Right lobe of liver (tissue), 6 donors: ENCODE results near the gene KRT81. TPM values are rescaled to one million over a fixed set of nuclear protein-coding genes. Genes with fewer than 3 reads are reported as not detected.
A peak's percentile ranks its signal among the peaks of the same experiment; 100 is the strongest.

Source experiments
- ATAC-seq, 4 donors: fragments of 200-7000 bp; cut with Tn5 transposase; one replicate each; pipeline ENCODE4 v1.9.1; 2020; ENCODE audit warnings: mild to moderate bottlenecking in 4 of 4, moderate library complexity in 4 of 4
- DNase-seq, 3 donors: peaks; one replicate each; pipeline ENCODE4 v3.0.0-alpha.2; 2020
- H3K27ac ChIP-seq, 3 donors: fragments of 200-600 bp; one replicate each; pipeline ENCODE4 v1.8.0; 2022
- H3K27me3 ChIP-seq, 2 donors: fragments of 200-600 bp; one replicate each; pipeline ENCODE4 v1.8.0; 2022
- H3K36me3 ChIP-seq, 4 donors: fragments of 200-600 bp; sonication (generic) in 1 of 4; one replicate each; pipeline versions ENCODE4 v1.5.1 to v1.8.0; 2017 to 2022; ENCODE audit warnings: control low read depth in 1 of 4
- H3K4me1 ChIP-seq, 4 donors: fragments of 200-600 bp; sonication (generic) in 1 of 4; one replicate each; pipeline versions ENCODE4 v1.5.1 to v1.8.0; 2017 to 2022; ENCODE audit warnings: control low read depth in 1 of 4
- H3K4me3 ChIP-seq, 3 donors: fragments of 200-600 bp; one replicate each; pipeline ENCODE4 v1.8.0; 2022
- H3K9me3 ChIP-seq, 4 donors: fragments of 200-600 bp; sonication (generic) in 1 of 4; one replicate each; pipeline versions ENCODE4 v1.5.1 to v1.8.0; 2017 to 2022; ENCODE audit warnings: control low read depth in 1 of 4
- POLR2A ChIP-seq: fragments of 450-650 bp; IDR thresholded peaks from one replicate; pipeline ENCODE4 v1.6.1; 2017; ENCODE audit warnings: antibody characterized with exemption, mild to moderate bottlenecking
- WGBS: methylation state at CpG from one replicate; pipeline ENCODE4 v1.1.6; 2018; ENCODE audit warnings: low coverage, low lambda C conversion rate; ENCODE audit not compliant: insufficient coverage; ENCODE audit errors: missing lambda C conversion rate; 5-methylcytosine and 5-hydroxymethylcytosine counted together
- intact Hi-C, 2 donors: fragments of 100-400 bp; cut with DNase I; formaldehyde crosslinking; loops; one replicate each; pipeline versions ENCODE4 v1.11.2 to v1.14.1; 2022
- total RNA-seq, 6 experiments: library from RNA; depleted of rRNA in 2 of 6; stranded (reverse); fragments of >200 nt in 2 of 6; fragmentation: NEBNext Ultra II Directional in 3 of 6; extraction: Animal tissue kit (Norgen Biotek cat#: 25700) in 3 of 6; gene quantifications; one replicate each; pipeline versions ENCODE4 v1.1.0 to v1.2.4, GENCODE V29; 2016 to 2023
- TF ChIP-seq, protein P1 (sequence below), 4 donors: fragments of 200-600 bp in 3 of 4; fragments of 450-650 bp in 1 of 4; IDR thresholded peaks; one replicate each; pipeline versions ENCODE4 v1.5.1 to v1.8.0; 2016 to 2022; ENCODE audit warnings: antibody characterized with exemption in 4 of 4, mild to moderate bottlenecking in 2 of 4
- donor health status: DM: no; HTN: yes; CAD: no.
- donor health status: DM: no; HTN: no; CAD: no.
- donor health status: DM: no; HTN: no; CAD: no.
- donor health status: DM: no; HTN: yes; CAD: no.
- donor health status: DM: no; HTN: yes; CAD: no.

The KRT81 gene
- total RNA-seq, 6 experiments from 2014 or later: 0.13 TPM; not detected in 5

- 69% methylated on average over 1 of the region's 2 CpGs for WGBS
- intact Hi-C loops: no loop called here
Observed at GRCh38 chr12:52285172-52285745, 6.1 kb downstream of the KRT81 start.

GRCh38 chr12:52284562-52285171 is 6.7 kb downstream of the KRT81 start:
- TF ChIP-seq, protein P1, sequence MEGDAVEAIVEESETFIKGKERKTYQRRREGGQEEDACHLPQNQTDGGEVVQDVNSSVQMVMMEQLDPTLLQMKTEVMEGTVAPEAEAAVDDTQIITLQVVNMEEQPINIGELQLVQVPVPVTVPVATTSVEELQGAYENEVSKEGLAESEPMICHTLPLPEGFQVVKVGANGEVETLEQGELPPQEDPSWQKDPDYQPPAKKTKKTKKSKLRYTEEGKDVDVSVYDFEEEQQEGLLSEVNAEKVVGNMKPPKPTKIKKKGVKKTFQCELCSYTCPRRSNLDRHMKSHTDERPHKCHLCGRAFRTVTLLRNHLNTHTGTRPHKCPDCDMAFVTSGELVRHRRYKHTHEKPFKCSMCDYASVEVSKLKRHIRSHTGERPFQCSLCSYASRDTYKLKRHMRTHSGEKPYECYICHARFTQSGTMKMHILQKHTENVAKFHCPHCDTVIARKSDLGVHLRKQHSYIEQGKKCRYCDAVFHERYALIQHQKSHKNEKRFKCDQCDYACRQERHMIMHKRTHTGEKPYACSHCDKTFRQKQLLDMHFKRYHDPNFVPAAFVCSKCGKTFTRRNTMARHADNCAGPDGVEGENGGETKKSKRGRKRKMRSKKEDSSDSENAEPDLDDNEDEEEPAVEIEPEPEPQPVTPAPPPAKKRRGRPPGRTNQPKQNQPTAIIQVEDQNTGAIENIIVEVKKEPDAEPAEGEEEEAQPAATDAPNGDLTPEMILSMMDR (IDR thresholded peaks at IDR 0.05): no peak
- TF ChIP-seq POLR2A: no peak
- Histone ChIP-seq H3K36me3 (no peaks in the 10 kb centered on the region), H3K9me3 (no peaks in the 10 kb centered on the region), H3K27ac (no peak overlapping the region), H3K27me3 (no peaks in the 10 kb centered on the region), H3K4me3 (no peak overlapping the region), H3K4me1 (no peaks in the 10 kb centered on the region)
- intact Hi-C loops: no loop called here
- DNase-seq (no peak), ATAC-seq (no peak)
- WGBS: 49% methylated on average over 4 of the region's 4 CpGs

More at GRCh38 chr12:52285172-52285745, 6.1 kb downstream of the KRT81 start:
- Histone ChIP-seq H3K36me3 (no peaks in the 10 kb centered on the region), H3K4me3 (no peak overlapping the region), H3K9me3 (no peaks in the 10 kb centered on the region), H3K27me3 (no peaks in the 10 kb centered on the region), H3K27ac (no peak overlapping the region), H3K4me1 (no peaks in the 10 kb centered on the region)
- no peak for ATAC-seq
- DNase-seq: no peak
- no peak for TF ChIP-seq POLR2A
- TF ChIP-seq, protein P1 (IDR thresholded peaks at IDR 0.05): no peak

GRCh38 chr12:52280796-52281560 is 10.4 kb downstream of the KRT81 start:
- no peaks in the 10 kb centered on the region for H3K4me1 ChIP-seq
- WGBS: 79% methylated on average over 2 of the region's 4 CpGs
- ATAC-seq (peak in 1 of 4 donors; percentile 4), DNase-seq (no peak)
- H3K27me3 ChIP-seq: no peaks in the 10 kb centered on the region
- intact Hi-C loops: no loop called here
- H3K36me3 ChIP-seq: no peaks in the 10 kb centered on the region
- H3K9me3 ChIP-seq: no peaks in the 10 kb centered on the region
- no peak overlapping the region for H3K27ac ChIP-seq
- no peak overlapping the region for H3K4me3 ChIP-seq
- no peak for TF ChIP-seq POLR2A
- TF ChIP-seq, protein P1 (IDR thresholded peaks at IDR 0.05): no peak

DNA sequence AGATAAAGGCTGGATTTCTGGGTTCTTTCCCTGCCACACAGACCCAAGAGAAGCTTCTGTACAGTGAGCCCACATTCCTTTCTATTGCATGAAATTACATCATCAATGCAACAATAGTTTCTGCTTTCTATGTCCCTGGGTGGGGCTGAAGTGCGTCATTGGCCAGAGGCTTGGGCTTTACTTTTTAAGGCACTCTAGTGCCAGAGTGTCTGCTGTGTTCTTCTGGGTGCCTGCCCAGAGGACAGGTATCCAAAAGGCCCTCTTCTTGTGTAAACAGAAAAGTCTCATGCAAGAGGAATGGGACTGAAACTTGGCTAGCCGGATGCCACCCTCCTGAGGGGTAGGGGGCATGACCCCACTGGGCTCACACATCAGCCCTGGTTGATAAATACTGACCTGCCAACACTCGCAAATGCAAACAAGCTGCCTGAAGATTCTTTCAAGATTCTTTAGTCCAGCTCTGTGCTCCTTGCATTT is 11.0 kb downstream of the KRT81 start:
- no peak for TF ChIP-seq POLR2A
- TF ChIP-seq, protein P1 (IDR thresholded peaks at IDR 0.05): no peak
- no peak overlapping the region for H3K4me3 ChIP-seq
- peak in 1 of 3 donors; percentile 45 for DNase-seq
- H3K9me3 ChIP-seq: no peaks in the 10 kb centered on the region
- intact Hi-C loops: no loop called here
- 35% methylated on average over 3 of the region's 3 CpGs for WGBS
- no peaks in the 10 kb centered on the region for H3K36me3 ChIP-seq
- no peak overlapping the region for H3K27ac ChIP-seq
- no peaks in the 10 kb centered on the region for H3K27me3 ChIP-seq
- H3K4me1 ChIP-seq: no peaks in the 10 kb centered on the region
- ATAC-seq: peak; percentile 32 to 79 (median 38)
